ENCODE results near the gene PTPRM. TPM values are rescaled to one million over a fixed set of nuclear protein-coding genes. Genes with fewer than 3 reads are reported as not detected.
"Not testable (repeated sequence)": the region's sequence is repeated elsewhere in the genome, so short reads cannot be mapped to it uniquely, and the experiment has no call there.

Gene PTPRM
- total and polyA plus RNA-seq, 2 donors: 60.9 to 112 TPM

DNA sequence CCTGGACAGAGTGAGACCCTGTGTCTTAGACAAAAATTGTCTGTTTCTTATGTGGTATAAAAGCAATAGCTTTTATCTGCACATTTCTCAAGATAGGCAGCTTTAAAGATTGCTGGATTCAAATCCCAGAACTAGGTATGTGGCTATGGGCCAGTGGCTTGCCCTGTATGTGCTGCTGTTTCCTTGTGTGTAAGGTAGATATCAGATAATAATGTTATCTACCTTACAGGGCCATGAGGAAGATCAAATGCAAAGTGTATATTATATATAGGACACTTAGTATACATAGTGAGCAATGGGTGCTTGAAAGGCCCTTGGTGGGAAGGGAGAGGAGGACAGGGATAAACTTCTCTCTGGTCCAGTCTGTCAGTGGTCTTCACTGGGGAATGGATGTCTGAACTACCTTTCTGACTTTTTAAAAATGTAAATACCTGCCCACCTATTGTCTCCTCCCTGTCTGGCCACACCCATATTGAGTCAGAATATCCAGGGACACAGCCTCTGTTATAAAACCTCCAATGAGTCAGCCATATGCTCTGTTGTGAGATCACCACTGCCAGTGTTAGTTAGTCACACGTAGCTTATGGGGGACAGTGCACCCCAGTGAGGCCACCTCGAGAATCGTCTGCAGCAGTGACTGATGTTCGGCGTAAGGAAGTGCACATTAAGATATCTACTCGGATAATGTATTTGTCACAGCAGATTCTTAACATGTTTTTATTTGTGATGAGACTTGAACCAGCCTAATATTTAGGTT, 383.4 kb downstream of the PTPRM start:
- Histone ChIP-seq H3K27ac (ENCODE audit: low read depth) (no peak overlapping the region), H3K4me3 (ENCODE audit: low read depth, low read length) (no peak overlapping the region), H3K4me1 (ENCODE audit: insufficient read depth) (no peaks in the 10 kb centered on the region), H3K36me3 (ENCODE audit: insufficient read depth) (peaks cover 1% of the 10 kb centered on the region)
- WGBS: 85% methylated on average over 6 of the region's 6 CpGs
- DNase-seq (ENCODE audit: extremely low spot score): no peak

DNA sequence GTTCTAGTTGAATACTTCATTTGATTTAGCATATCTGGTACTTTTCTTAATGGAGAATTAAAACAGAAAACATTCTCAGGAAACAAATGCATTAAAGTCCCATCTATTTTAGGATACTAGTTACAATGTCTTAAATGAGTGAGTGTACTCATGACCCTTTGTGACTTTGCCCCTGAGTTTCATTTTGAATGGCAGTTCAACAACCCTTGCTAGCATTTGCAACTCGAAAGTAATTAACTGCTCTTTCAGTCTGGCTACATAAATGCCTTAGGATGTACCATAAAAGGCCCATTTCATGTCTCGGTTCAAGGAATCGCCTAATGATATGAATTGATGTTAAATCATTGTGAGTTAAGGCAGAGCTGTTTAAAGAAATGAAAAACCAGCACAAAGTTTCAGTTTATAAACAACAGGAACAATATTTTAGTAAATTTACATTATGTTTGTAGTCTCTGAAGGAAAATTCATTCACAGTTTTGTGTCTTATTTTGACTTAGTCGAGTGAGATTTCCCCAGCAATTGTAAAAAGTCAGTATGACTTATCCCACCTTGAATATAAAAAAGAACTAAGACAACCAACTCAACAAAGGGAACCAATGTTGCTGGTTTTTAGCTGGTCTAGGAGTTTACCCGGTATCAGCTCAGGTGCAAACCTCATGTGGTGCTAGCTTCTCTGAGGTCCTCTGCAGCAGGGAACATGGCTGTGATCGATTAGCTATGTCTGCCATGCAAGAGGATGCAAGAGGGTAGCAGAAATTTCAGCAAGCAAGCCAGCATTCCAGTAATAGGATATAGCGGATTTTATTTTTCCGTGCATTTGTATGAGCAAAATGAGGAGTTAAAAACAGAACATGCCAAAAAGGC, 386.2 kb downstream of the PTPRM start:
- no peak for DNase-seq (ENCODE audit: extremely low spot score)
- Histone ChIP-seq H3K36me3 (ENCODE audit: insufficient read depth) (peaks cover 1% of the 10 kb centered on the region), H3K4me1 (ENCODE audit: insufficient read depth) (no peaks in the 10 kb centered on the region), H3K27ac (ENCODE audit: low read depth) (no peak overlapping the region), H3K4me3 (ENCODE audit: low read depth, low read length) (no peak overlapping the region)
- 93% methylated on average over 8 of the region's 8 CpGs for WGBS

DNA sequence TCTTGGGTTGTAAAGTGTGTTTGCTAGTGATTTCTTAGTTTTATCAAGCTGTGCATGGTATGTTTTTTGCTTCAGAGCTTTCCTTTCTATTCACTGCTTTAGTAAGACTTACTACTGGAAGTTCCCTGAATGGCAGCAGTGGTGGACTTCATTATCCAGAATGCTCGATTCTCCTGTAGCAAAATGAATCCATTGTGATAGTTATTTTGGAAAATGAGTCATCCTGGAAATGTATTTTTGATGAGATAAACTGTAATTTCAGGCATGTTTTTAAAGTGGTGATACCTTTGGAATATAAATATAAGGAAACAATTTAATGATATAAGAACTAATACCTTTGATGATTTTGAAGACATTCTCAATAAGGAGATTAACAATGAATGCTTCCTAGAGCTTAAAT, 387.1 kb downstream of the PTPRM start:
- H3K4me1 ChIP-seq (ENCODE audit: insufficient read depth): no peaks in the 10 kb centered on the region
- WGBS: 79% methylated on average over 1 of the region's 1 CpG
- DNase-seq (ENCODE audit: extremely low spot score): no peak
- H3K27ac ChIP-seq (ENCODE audit: low read depth): no peak overlapping the region
- peaks cover 1% of the 10 kb centered on the region for H3K36me3 ChIP-seq (ENCODE audit: insufficient read depth)
- H3K4me3 ChIP-seq (ENCODE audit: low read depth, low read length): no peak overlapping the region

DNA sequence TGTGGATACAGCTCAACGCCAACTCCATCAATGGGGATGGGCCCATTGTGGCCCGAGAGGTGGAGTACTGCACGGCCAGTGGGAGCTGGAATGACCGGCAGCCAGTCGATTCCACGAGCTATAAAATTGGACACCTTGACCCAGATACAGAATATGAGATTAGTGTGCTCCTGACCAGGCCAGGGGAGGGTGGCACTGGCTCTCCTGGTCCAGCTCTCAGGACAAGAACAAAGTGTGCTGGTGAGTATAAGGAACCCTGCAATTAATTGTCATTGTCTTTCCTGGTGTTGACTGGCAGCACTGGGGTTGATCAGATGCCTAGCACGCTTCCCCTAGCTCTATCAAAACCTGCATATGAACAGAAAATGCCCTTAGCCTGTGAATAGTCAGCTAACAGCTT, 388.1 kb downstream of the PTPRM start:
- DNase-seq (ENCODE audit: extremely low spot score): no peak
- WGBS: 91% methylated on average over 7 of the region's 7 CpGs
- Histone ChIP-seq H3K4me1 (ENCODE audit: insufficient read depth) (no peaks in the 10 kb centered on the region), H3K4me3 (ENCODE audit: low read depth, low read length) (no peak overlapping the region), H3K27ac (ENCODE audit: low read depth) (no peak overlapping the region), H3K36me3 (ENCODE audit: insufficient read depth) (peaks cover 1% of the 10 kb centered on the region)

DNA sequence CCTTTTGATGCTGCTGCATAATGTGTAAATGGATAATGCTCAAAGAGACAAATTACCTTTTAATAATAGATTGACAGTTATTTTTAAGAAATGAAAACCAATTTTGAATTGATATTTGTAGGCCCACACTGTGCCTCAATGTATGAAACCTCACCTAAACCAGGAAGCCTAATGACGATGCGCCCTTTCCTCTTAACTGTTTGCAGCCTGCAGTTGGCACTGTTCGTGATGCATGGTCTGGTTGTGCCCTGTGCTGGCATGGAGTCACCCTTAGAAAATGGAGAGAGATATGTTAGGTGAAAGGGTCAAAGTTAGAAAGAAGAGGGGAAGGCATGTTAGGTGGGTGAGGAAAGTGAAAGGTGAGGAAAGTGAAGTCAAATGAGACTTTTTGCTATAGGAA, 390.2 kb downstream of the PTPRM start:
- no peak for DNase-seq (ENCODE audit: extremely low spot score)
- Histone ChIP-seq H3K36me3 (ENCODE audit: insufficient read depth) (peaks cover 1% of the 10 kb centered on the region), H3K4me3 (ENCODE audit: low read depth, low read length) (no peak overlapping the region), H3K27ac (ENCODE audit: low read depth) (no peak overlapping the region), H3K4me1 (ENCODE audit: insufficient read depth) (no peaks in the 10 kb centered on the region)
- 93% methylated on average over 3 of the region's 3 CpGs for WGBS

DNA sequence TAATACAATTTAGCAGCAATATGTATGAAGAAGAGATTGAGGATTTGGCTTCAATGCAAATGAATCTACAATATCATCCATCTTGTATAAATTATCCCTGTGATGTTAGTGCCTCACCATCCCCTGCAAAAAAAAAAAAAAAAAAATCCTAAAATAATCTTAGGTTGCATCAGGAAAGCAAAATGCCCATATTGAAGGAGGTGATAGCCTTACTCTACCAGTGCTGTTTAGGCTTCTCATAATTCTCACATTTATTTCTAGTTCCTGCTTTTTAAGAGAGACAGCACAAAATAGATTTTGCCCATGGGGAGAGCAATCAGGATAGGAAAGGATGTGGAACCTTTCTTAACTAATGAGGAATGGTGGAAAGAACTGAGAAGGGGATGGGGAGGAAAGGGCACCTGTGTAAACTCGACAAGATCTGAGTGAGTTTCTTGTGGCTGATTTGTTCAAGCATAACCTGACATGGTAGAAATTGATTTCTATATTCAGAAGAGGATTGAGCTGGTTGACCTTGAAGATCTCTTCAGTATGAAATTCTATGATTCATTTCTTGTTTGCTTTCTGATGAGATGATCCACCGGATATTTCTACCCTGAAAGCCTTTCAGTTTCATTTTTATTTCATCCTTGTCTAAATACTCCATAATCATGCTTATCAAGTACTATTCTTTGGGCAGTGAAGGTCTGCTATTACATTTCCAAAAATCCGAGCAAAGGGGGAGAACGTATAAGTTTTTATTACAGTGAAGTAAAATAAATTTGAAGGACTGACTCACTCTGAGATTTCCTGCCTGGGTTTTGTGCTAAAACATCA, 391.2 kb downstream of the PTPRM start:
- DNase-seq (ENCODE audit: extremely low spot score): no peak
- Histone ChIP-seq H3K27ac (ENCODE audit: low read depth) (peak overlapping the region; percentile 38), H3K4me3 (ENCODE audit: low read depth, low read length) (no peak overlapping the region), H3K36me3 (ENCODE audit: insufficient read depth) (no peaks in the 10 kb centered on the region), H3K4me1 (ENCODE audit: insufficient read depth) (no peaks in the 10 kb centered on the region)
- WGBS: 47% methylated on average over 4 of the region's 4 CpGs

DNA sequence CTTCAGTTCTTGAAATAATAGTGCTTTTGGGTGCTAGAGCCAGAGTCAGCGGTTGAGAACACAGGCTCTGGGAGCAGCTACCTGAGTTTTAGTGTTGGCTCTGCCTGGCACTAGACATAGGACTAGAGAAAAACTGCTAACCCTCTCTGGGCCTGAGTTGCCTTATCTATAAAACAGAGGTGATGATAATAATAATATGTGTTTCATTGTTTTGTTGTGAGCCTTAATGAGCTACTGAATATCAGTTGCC, 391.7 kb downstream of the PTPRM start:
- DNase-seq (ENCODE audit: extremely low spot score): no peak
- 88% methylated on average over 1 of the region's 1 CpG for WGBS

DNA sequence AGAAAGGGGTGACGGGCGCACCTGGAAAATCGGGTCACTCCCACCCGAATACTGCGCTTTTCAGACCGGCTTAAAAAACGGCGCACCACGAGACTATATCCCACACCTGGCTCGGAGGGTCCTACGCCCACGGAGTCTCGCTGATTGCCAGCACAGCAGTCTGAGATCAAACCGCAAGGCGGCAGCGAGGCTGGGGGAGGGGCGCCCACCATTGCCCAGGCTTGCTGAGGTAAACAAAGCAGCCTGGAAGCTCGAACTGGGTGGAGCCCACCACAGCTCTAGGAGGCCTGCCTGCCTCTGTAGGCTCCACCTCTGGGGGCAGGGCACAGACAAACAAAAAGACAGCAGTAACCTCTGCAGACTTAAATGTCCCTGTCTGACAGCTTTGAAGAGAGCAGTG, 399.6 kb downstream of the PTPRM start:
- not testable (repeated sequence) for DNase-seq (ENCODE audit: extremely low spot score)
- 91% methylated on average over 9 of the region's 18 CpGs for WGBS

More for the DNA sequence above, 391.7 kb downstream of the PTPRM start:
- peak overlapping the region; percentile 38 for H3K27ac ChIP-seq (ENCODE audit: low read depth)
- H3K4me1 ChIP-seq (ENCODE audit: insufficient read depth): no peaks in the 10 kb centered on the region
- no peak overlapping the region for H3K4me3 ChIP-seq (ENCODE audit: low read depth, low read length)
- H3K36me3 ChIP-seq (ENCODE audit: insufficient read depth): no peaks in the 10 kb centered on the region

DNA sequence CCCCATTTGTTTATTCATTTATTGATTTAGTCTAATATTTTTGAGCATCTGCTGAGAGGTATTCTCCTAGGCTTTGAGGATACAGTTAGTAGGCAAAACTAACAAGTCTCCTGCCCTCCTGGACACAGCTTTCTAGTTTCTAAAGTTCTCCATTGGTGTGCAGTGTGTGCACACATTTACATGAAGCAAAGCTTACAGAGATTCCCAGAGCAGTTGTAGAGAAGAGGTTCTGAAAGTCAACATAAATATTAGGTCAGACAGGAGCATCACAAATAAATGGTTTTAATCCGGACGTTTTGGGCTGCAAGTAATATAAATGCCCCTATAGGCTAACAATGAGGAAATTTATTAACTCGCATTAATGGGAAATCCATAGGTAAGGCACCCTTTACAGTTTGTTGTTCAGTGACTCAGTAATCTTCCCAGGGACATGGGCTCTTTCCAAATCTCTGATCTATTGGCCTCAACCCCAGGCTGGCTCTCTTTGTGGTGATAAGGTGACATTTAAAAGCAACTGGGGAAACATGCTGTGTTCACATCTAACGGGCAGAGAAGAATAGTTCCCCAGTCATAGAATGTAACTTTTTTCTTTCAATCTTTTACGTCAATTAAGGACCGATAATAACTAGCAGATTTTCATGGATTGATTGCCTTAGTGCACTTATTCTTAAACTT, 407.2 kb downstream of the PTPRM start:
- Histone ChIP-seq H3K36me3 (ENCODE audit: insufficient read depth) (no peaks in the 10 kb centered on the region), H3K27ac (ENCODE audit: low read depth) (no peak overlapping the region), H3K4me3 (ENCODE audit: low read depth, low read length) (no peak overlapping the region), H3K4me1 (ENCODE audit: insufficient read depth) (no peaks in the 10 kb centered on the region)
- DNase-seq (ENCODE audit: extremely low spot score): no peak
- 76% methylated on average over 6 of the region's 6 CpGs for WGBS

More for the DNA sequence above, 399.6 kb downstream of the PTPRM start:
- H3K4me3 ChIP-seq (ENCODE audit: low read depth, low read length); H3K36me3 ChIP-seq (ENCODE audit: insufficient read depth); H3K27ac ChIP-seq (ENCODE audit: low read depth); H3K4me1 ChIP-seq (ENCODE audit: insufficient read depth): not testable (repeated sequence)

DNA sequence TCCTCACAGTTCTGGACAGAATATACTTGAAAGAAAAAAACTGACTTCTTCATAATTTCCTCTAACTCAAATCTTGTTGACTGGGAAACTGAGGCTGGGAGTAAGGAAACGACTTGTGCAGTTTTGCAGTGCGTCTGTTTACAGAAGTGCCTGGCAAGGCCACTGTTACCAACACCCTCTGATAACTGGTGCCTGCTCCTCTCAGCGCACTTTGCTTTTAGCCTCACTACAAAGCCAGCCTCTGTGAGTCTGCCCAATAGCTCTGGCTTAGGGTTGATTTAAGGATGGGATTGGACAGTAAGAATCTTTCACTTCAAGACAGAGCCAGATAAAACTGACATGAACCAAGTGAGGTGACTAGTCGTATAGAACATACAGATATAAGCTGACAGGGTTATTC, 410.8 kb downstream of the PTPRM start:
- Histone ChIP-seq H3K36me3 (ENCODE audit: insufficient read depth) (no peaks in the 10 kb centered on the region), H3K4me3 (ENCODE audit: low read depth, low read length) (no peak overlapping the region), H3K27ac (ENCODE audit: low read depth) (no peak overlapping the region), H3K4me1 (ENCODE audit: insufficient read depth) (no peaks in the 10 kb centered on the region)
- 68% methylated on average over 4 of the region's 4 CpGs for WGBS
- DNase-seq (ENCODE audit: extremely low spot score): no peak

DNA sequence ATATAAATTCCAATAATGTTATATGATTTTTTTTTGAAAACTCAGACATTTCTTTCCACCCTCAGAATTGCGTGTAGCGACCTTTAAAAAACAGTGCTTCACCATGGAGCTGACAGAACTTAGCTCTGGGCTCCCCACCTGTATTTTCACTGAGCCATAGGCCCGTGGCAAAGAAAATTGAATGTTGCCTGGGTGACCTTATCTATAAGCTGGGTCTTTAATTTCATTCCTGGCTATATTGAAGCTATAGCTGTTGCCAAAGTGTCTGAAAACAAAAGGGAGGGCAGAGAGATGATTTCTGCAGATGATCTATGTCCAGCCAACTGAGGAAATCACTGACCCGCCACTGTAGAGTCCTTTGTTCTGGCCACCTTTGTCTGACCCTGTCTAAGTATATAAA, 411.7 kb downstream of the PTPRM start:
- no peaks in the 10 kb centered on the region for H3K36me3 ChIP-seq (ENCODE audit: insufficient read depth)
- no peak overlapping the region for H3K4me3 ChIP-seq (ENCODE audit: low read depth, low read length)
- 82% methylated on average over 4 of the region's 4 CpGs for WGBS
- H3K27ac ChIP-seq (ENCODE audit: low read depth): no peak overlapping the region
- no peak for DNase-seq (ENCODE audit: extremely low spot score)
- no peaks in the 10 kb centered on the region for H3K4me1 ChIP-seq (ENCODE audit: insufficient read depth)

DNA sequence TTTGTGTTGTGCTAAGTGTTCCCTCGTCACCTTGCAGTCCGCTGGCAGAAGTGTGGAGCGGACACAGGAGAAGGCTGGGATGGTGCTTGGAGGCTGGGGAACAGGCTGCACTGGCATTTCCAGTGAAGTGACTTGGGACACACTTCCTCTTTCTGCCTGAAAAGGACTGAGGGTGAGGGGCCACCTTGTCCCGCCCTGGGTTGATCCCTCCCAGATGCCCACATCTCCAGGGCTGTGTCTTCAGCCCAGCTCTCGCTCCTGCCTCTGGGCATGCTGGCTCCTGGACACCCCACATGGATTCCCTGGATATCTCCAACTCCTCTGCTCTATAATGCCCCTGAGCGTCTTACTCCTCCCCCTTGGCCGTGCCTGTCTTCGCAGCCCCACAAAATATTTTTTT, 412.6 kb downstream of the PTPRM start:
- no peak for DNase-seq (ENCODE audit: extremely low spot score)
- Histone ChIP-seq H3K36me3 (ENCODE audit: insufficient read depth) (no peaks in the 10 kb centered on the region), H3K4me3 (ENCODE audit: low read depth, low read length) (no peak overlapping the region), H3K27ac (ENCODE audit: low read depth) (no peak overlapping the region), H3K4me1 (ENCODE audit: insufficient read depth) (no peaks in the 10 kb centered on the region)
- 97% methylated on average over 8 of the region's 8 CpGs for WGBS

DNA sequence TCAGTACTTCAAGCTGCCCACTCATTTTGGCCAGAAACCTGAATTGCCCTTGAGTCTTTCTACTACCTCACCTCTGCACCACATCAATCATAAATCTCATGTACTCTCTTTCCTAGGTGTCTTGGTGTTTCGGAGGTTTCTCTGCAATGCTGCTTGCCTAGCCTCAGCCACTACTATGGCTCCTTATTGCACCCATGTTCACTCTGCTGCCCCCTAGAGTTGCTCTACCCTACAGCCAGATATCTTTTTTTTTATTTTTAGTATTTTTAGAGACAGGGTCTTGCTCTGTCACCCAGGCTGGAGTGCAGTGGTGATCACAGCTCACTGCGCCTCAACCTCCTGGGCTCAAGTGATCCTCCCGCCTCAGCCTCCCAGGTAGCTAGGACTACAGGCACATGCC, 413.0 kb downstream of the PTPRM start:
- no peak overlapping the region for H3K27ac ChIP-seq (ENCODE audit: low read depth)
- no peaks in the 10 kb centered on the region for H3K36me3 ChIP-seq (ENCODE audit: insufficient read depth)
- WGBS: 98% methylated on average over 3 of the region's 3 CpGs
- H3K4me3 ChIP-seq (ENCODE audit: low read depth, low read length): no peak overlapping the region
- DNase-seq (ENCODE audit: extremely low spot score): no peak
- no peaks in the 10 kb centered on the region for H3K4me1 ChIP-seq (ENCODE audit: insufficient read depth)

All from urinary bladder (tissue), 4 donors.